NCI-H82 treated with DMSO at 0.1 percent for 48 hours (cell line): Measurements from ENCODE around the gene YJEFN3.

ENCODE experiments used
- DNase-seq: peaks from one replicate; lab custom pipeline; 2025; ENCODE audit not compliant: unreplicated experiment; lab: John Stamatoyannopoulos, UW

Gene YJEFN3

GRCh38 chr19:19579533-19580361 is 51.0 kb downstream of the YJEFN3 start:
- DNase-seq: no peak

GRCh38 chr19:19580418-19580817 is 51.7 kb downstream of the YJEFN3 start:
- no peak for DNase-seq

GRCh38 chr19:19581391-19581790 is 52.7 kb downstream of the YJEFN3 start:
- DNase-seq: no peak

- DNase-seq: no peak
These were observed 53.8 kb downstream of the YJEFN3 start for GRCh38 chr19:19582471-19582870.

GRCh38 chr19:19584356-19584755 is 55.6 kb downstream of the YJEFN3 start:
- no peak for DNase-seq
